ENCODE data around the gene PTP4A1. TPM values are rescaled to one million over a fixed set of nuclear protein-coding genes. Genes with fewer than 3 reads are reported as not detected.

Gene PTP4A1
- total RNA-seq, 4 donors from 2014 or later: 31.4 to 100 (median 67.9) TPM

- Histone ChIP-seq H3K27ac (no peak overlapping the region), H3K4me3 (no peak overlapping the region), H3K9me3 (no peaks in the 10 kb centered on the region), H3K27me3 (no peaks in the 10 kb centered on the region), H3K36me3 (no peaks in the 10 kb centered on the region), H3K4me1 (no peaks in the 10 kb centered on the region)
- DNase-seq: no peak
- in situ Hi-C loops (cut with MboI; ENCODE audit: low pct_ligation_motif_present in 1 of 4, low pct_unique_long_range_greater_than_20kb in 1 of 4, low sequenced_read_pairs in 3 of 4) (no loop called here), intact Hi-C loops (cut with DNase I; ENCODE audit: low total_unique reads) (no loop called here)
- TF ChIP-seq, protein P1, sequence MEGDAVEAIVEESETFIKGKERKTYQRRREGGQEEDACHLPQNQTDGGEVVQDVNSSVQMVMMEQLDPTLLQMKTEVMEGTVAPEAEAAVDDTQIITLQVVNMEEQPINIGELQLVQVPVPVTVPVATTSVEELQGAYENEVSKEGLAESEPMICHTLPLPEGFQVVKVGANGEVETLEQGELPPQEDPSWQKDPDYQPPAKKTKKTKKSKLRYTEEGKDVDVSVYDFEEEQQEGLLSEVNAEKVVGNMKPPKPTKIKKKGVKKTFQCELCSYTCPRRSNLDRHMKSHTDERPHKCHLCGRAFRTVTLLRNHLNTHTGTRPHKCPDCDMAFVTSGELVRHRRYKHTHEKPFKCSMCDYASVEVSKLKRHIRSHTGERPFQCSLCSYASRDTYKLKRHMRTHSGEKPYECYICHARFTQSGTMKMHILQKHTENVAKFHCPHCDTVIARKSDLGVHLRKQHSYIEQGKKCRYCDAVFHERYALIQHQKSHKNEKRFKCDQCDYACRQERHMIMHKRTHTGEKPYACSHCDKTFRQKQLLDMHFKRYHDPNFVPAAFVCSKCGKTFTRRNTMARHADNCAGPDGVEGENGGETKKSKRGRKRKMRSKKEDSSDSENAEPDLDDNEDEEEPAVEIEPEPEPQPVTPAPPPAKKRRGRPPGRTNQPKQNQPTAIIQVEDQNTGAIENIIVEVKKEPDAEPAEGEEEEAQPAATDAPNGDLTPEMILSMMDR (IDR thresholded peaks at IDR 0.05): no peak
- TF ChIP-seq POLR2AphosphoS5 (IDR thresholded peaks at IDR 0.05): no peak
- TF ChIP-seq EP300 (IDR thresholded peaks at IDR 0.05; ENCODE audit: low read depth): no peak
- TF ChIP-seq POLR2A (IDR thresholded peaks at IDR 0.05): no peak
These were observed 34.4 kb upstream of the PTP4A1 start for GRCh38 chr6:63537959-63538300.

GRCh38 chr6:63538550-63538949 lies 33.7 kb upstream of the PTP4A1 start:
- intact Hi-C loops (cut with DNase I; ENCODE audit: low total_unique reads) (no loop called here), in situ Hi-C loops (cut with MboI; ENCODE audit: low pct_ligation_motif_present in 1 of 4, low pct_unique_long_range_greater_than_20kb in 1 of 4, low sequenced_read_pairs in 3 of 4) (no loop called here)
- Histone ChIP-seq H3K4me1 (no peaks in the 10 kb centered on the region), H3K9me3 (no peaks in the 10 kb centered on the region), H3K27me3 (no peaks in the 10 kb centered on the region), H3K36me3 (no peaks in the 10 kb centered on the region), H3K4me3 (no peak overlapping the region), H3K27ac (no peak overlapping the region)
- 91 to 100% methylated on average over 1 of the region's 1 CpG for WGBS, 2 donors (ENCODE audit: low coverage in 1 of 2)
- no peak for DNase-seq
- TF ChIP-seq POLR2A (IDR thresholded peaks at IDR 0.05) (no peak), POLR2AphosphoS5 (IDR thresholded peaks at IDR 0.05) (no peak), EP300 (IDR thresholded peaks at IDR 0.05; ENCODE audit: low read depth) (no peak)
- TF ChIP-seq, protein P1 (IDR thresholded peaks at IDR 0.05): no peak

GRCh38 chr6:63543001-63543400 lies 29.3 kb upstream of the PTP4A1 start:
- H3K27me3 ChIP-seq: no peaks in the 10 kb centered on the region
- no peak overlapping the region for H3K27ac ChIP-seq
- no peak overlapping the region for H3K4me3 ChIP-seq
- intact Hi-C loops (cut with DNase I; ENCODE audit: low total_unique reads): no loop called here
- in situ Hi-C loops (cut with MboI; ENCODE audit: low pct_ligation_motif_present in 1 of 4, low pct_unique_long_range_greater_than_20kb in 1 of 4, low sequenced_read_pairs in 3 of 4): no loop called here
- DNase-seq: no peak
- no peaks in the 10 kb centered on the region for H3K36me3 ChIP-seq
- no peaks in the 10 kb centered on the region for H3K4me1 ChIP-seq
- TF ChIP-seq EP300 (IDR thresholded peaks at IDR 0.05; ENCODE audit: low read depth) (no peak), POLR2A (IDR thresholded peaks at IDR 0.05) (no peak), POLR2AphosphoS5 (IDR thresholded peaks at IDR 0.05) (no peak)
- TF ChIP-seq, protein P1 (IDR thresholded peaks at IDR 0.05): no peak
- WGBS, 2 donors (ENCODE audit: low coverage in 1 of 2): 86% methylated on average over 1 of the region's 1 CpG; no CpG with 5 or more reads in 1 of the 2 donors
- H3K9me3 ChIP-seq: no peaks in the 10 kb centered on the region

GRCh38 chr6:63543982-63544381 lies 28.3 kb upstream of the PTP4A1 start:
- Histone ChIP-seq H3K36me3 (no peaks in the 10 kb centered on the region), H3K27me3 (no peaks in the 10 kb centered on the region), H3K4me3 (no peak overlapping the region), H3K27ac (no peak overlapping the region), H3K4me1 (no peaks in the 10 kb centered on the region), H3K9me3 (no peaks in the 10 kb centered on the region)
- intact Hi-C loops (cut with DNase I; ENCODE audit: low total_unique reads) (no loop called here), in situ Hi-C loops (cut with MboI; ENCODE audit: low pct_ligation_motif_present in 1 of 4, low pct_unique_long_range_greater_than_20kb in 1 of 4, low sequenced_read_pairs in 3 of 4) (no loop called here)
- no peak for DNase-seq
- 55 to 73% methylated on average over 3 of the region's 3 CpGs for WGBS, 2 donors (ENCODE audit: low coverage in 1 of 2)
- TF ChIP-seq POLR2A (IDR thresholded peaks at IDR 0.05) (no peak), POLR2AphosphoS5 (IDR thresholded peaks at IDR 0.05) (no peak), EP300 (IDR thresholded peaks at IDR 0.05; ENCODE audit: low read depth) (no peak)
- TF ChIP-seq, protein P1 (IDR thresholded peaks at IDR 0.05): no peak
